Brain pericyte (primary cell): ENCODE results near the gene LPGAT1.
"Not testable (repeated sequence)": the region's sequence is repeated elsewhere in the genome, so short reads cannot be mapped to it uniquely, and the experiment has no call there.

Experiments
- DNase-seq: peaks from one replicate; pipeline ENCODE4 v3.0.0-alpha.2; 2012; ENCODE audit warnings: low read depth, low spot score

LPGAT1 gene

GRCh38 chr1:211705467-211706091 is 125.0 kb downstream of the LPGAT1 start:
- no peak for DNase-seq

GRCh38 chr1:211704543-211704942 is 126.0 kb downstream of the LPGAT1 start:
- DNase-seq, result no peak

GRCh38 chr1:211703812-211704537 is 126.6 kb downstream of the LPGAT1 start:
- DNase-seq, result no peak

GRCh38 chr1:211701733-211702132 is 128.8 kb downstream of the LPGAT1 start:
- DNase-seq, result no peak

- DNase-seq, result no peak
Measured at GRCh38 chr1:211699059-211699458, 131.5 kb downstream of the LPGAT1 start.

- no peak for DNase-seq
Measured at GRCh38 chr1:211698161-211699026, 132.2 kb downstream of the LPGAT1 start.

- DNase-seq, result no peak
Measured at GRCh38 chr1:211697356-211697755, 133.2 kb downstream of the LPGAT1 start.

GRCh38 chr1:211695135-211695816 is 135.3 kb downstream of the LPGAT1 start:
- no peak for DNase-seq

GRCh38 chr1:211693911-211694310 is 136.7 kb downstream of the LPGAT1 start:
- DNase-seq, result not testable (repeated sequence)
